ENCODE data around the gene TAS1R2.

The TAS1R2 gene

GRCh38 chr1:18859560-18859959 is at the start of gene TAS1R2:
Gene TAS1R2, minus strand, starts transcription at chr1:18859660. Its CDS starts 0 bp downstream, at chr1:18859660.
- no peaks in the 10 kb centered on the region for H3K27me3 ChIP-seq (ENCODE audit: control insufficient read depth, insufficient read depth, low read length)
- H3K4me2 ChIP-seq (ENCODE audit: low read length), result no peak within 1 kb of the TSS
- no peaks in the 10 kb centered on the region for H3K9me3 ChIP-seq (ENCODE audit: control insufficient read depth, low read length)
- no peaks in the 10 kb centered on the region for H3K79me2 ChIP-seq
- TF ChIP-seq CTCF (IDR thresholded peaks at IDR 0.05), result no peak
- H3K36me3 ChIP-seq (ENCODE audit: control insufficient read depth, insufficient read depth, low read length), result no peaks in the 10 kb centered on the region
- H3K4me1 ChIP-seq, result no peaks in the 10 kb centered on the region
- no peak within 1 kb of the TSS for H2AFZ ChIP-seq
- H3K9ac ChIP-seq, result no peak within 1 kb of the TSS
- H3K27ac ChIP-seq, result no peak within 1 kb of the TSS
- H3K4me3 ChIP-seq (ENCODE audit: low read depth, low read length), result no peak within 1 kb of the TSS

DNA sequence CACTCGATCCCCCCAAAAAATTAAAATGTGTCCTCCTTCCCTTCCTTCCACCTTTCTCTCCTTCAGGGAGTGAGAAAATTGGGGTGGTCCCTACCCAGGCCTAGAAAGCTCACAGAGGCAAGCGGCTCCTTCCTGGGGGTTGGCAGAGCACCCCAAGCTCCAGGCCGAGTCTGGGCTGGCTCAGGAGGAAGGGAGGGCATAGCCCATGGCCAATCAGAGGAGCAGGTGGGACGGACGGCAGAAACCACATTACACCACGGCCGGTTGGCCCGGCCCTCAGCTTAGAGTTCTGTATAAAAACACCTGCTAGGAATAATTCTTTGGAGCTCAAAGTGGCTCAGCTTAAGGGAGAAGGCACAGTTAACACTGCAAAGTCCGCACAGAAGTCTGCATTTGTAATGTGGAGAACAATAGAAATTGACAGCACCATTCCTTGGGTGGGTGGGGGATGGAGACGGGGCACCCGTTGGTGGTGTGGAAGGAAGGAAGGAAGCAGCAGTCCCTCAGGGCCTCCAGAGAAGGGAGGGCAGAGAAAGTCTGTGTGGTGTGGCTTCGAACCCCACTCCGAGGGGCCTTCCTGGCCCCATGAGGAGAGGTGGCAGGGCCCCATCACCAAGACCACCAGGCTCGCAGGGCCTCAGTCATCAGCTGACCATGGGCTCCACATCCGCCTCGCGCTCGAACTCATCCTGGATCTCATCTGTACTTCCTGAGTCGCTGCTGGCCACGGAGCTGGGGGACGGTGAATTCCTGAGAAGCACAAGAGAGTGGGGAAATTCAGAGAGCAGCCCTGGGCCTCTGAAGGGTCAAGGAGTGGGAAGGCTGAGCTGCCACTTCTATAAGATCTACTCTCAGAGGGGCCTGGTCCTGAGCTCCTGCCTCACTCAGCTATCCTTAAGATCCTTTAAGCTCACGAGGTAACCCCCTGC is 48.7 kb upstream of the TAS1R2 start:
- H3K4me2 ChIP-seq (ENCODE audit: low read length), result no peak overlapping the region

DNA sequence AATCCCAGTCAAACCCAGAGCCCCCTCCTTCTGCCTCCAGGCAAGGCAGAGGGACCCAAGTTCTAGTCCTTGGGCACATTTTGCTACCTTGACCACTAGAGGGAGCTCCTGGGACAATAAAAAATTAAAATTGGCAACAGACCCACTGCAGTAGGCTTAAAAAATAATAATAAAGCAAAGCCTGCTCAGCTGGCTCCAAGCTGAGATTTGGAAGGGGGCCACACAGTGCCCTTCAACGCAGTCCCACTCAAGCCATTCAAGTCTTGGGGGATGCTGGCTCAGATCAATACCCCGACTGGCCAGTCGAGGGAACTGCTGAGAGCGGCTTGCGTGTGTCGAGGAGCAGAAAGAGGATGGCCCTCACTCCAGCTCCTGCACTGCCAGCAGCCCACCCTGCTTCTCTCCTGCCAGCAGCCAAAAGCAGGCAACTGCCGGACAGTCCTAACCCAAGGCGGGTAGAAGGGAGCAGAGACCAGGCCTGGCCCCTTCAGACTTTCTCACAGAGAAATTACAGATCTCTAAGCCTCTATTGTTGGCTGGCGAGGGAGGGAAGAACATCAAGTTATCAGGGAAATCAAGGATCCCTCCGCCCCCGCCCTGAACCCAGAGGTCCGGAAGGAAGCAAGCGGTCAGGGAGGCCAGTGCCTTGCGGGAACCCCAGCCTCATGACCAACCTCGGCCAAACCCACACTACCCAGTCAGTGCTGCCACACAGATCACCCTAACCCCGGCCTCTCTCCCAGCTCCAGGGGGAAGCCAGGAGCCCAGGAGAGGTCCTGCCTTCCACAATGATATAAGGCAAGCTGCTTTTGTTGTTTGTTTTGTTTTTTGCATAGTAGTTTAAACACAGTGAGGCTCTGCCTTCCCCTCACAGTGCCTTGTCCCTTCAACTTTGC is 47.8 kb upstream of the TAS1R2 start:
- Histone ChIP-seq H2AFZ (no peak overlapping the region), H3K4me2 (ENCODE audit: low read length) (no peak overlapping the region), H3K36me3 (ENCODE audit: control insufficient read depth, insufficient read depth, low read length) (no peaks in the 10 kb centered on the region), H3K9ac (no peak overlapping the region), H3K4me1 (peaks cover 7% of the 10 kb centered on the region), H3K79me2 (no peaks in the 10 kb centered on the region), H3K9me3 (ENCODE audit: control insufficient read depth, low read length) (no peaks in the 10 kb centered on the region), H3K27ac (peak overlapping the region; percentile 29), H3K4me3 (ENCODE audit: low read depth, low read length) (no peak overlapping the region), H3K27me3 (ENCODE audit: control insufficient read depth, insufficient read depth, low read length) (no peaks in the 10 kb centered on the region)
- TF ChIP-seq CTCF (IDR thresholded peaks at IDR 0.05), result peak; percentile 80

More for the DNA sequence above, 48.7 kb upstream of the TAS1R2 start:
- H3K9ac ChIP-seq, result no peak overlapping the region
- H3K4me1 ChIP-seq, result peaks cover 7% of the 10 kb centered on the region
- peak overlapping the region; percentile 29 for H3K27ac ChIP-seq
- H3K36me3 ChIP-seq (ENCODE audit: control insufficient read depth, insufficient read depth, low read length), result no peaks in the 10 kb centered on the region
- no peak for TF ChIP-seq CTCF (IDR thresholded peaks at IDR 0.05)
- no peak overlapping the region for H2AFZ ChIP-seq
- H3K4me3 ChIP-seq (ENCODE audit: low read depth, low read length), result no peak overlapping the region
- no peaks in the 10 kb centered on the region for H3K27me3 ChIP-seq (ENCODE audit: control insufficient read depth, insufficient read depth, low read length)
- H3K79me2 ChIP-seq, result no peaks in the 10 kb centered on the region
- H3K9me3 ChIP-seq (ENCODE audit: control insufficient read depth, low read length), result no peaks in the 10 kb centered on the region

- Histone ChIP-seq H3K9me3 (ENCODE audit: control insufficient read depth, low read length) (no peaks in the 10 kb centered on the region), H3K36me3 (ENCODE audit: control insufficient read depth, insufficient read depth, low read length) (no peaks in the 10 kb centered on the region), H3K27me3 (ENCODE audit: control insufficient read depth, insufficient read depth, low read length) (no peaks in the 10 kb centered on the region), H3K4me1 (peaks cover 7% of the 10 kb centered on the region), H3K27ac (peak overlapping the region; percentile 88), H2AFZ (peak overlapping the region; percentile 65), H3K4me3 (ENCODE audit: low read depth, low read length) (peak overlapping the region; percentile 51), H3K79me2 (no peaks in the 10 kb centered on the region), H3K9ac (no peak overlapping the region), H3K4me2 (ENCODE audit: low read length) (peak overlapping the region; percentile 91)
- TF ChIP-seq CTCF (IDR thresholded peaks at IDR 0.05), result no peak
Measured at GRCh38 chr1:18903291-18903756, 43.9 kb upstream of the TAS1R2 start.

Measured in parathyroid adenoma (tissue), 2 donors.